ENCODE measurements around the gene ARHGEF11.

ARHGEF11 gene

DNA sequence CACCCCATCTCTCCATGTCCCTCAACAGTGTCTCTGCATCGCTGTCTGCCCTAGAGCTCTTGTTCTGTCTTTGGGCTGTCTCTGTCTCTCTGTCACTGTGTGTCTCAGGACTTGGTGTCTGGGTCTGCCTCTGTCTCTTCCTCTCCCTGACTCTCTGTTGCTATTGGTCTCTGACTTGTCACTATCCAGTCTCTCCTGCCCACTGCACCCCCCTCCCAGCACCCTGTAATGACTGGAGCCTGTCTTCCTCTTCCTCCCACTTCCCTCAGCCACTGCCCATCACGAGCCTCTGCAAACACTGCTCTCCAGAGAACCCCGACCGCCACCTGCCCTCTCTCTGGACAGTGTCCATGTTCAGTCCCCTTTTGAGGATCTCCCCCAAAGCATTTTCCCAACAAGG lies 139.9 kb downstream of the ARHGEF11 start:
- DNase-seq: no peak

GRCh38 chr1:156905176-156905575 lies 140.4 kb downstream of the ARHGEF11 start:
- no peak for DNase-seq

DNA sequence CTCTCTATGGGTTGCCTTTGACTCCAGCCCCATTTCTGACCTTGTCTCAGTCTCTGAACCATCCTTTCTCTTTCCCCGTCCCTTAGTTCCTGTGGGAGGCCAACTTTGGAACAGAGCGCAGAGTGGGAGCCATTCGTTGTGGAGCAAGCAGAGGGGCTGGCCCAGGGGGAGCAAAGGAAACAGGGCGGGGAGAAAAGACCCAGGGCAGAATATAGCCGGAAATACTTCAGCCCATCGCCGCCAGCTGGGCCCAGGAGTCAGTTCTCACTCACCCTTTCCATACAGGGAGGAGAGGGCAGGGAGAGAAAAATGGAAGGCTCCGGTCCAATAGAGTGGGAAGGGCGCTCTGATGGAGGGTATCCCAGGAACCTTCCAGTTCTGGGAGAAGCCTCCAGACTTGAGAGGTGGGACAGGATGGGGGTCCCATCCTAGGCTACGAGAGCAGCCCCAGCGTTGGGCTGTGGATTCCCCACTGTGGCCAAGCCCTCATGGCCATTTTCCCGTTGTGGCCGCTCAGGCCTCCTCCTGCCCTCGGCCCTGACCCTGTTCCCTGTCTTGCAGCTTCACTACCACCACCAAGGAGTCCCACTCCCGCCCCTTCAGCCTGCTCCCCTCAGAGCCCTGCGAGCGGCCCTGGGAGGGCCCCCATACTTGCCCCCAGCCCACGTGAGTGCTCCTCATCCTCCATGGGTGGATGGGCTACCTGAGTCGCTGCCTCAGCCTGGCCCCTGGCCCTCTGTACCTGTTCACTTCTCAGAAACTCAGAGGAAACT lies 141.2 kb downstream of the ARHGEF11 start:
- no peak for DNase-seq

- no peak for DNase-seq
These were observed 142.0 kb downstream of the ARHGEF11 start for GRCh38 chr1:156903328-156904091.

GRCh38 chr1:156901966-156902915 lies 143.3 kb downstream of the ARHGEF11 start:
- no peak for DNase-seq

GRCh38 chr1:156901590-156901900 lies 144.0 kb downstream of the ARHGEF11 start:
- no peak for DNase-seq

DNA sequence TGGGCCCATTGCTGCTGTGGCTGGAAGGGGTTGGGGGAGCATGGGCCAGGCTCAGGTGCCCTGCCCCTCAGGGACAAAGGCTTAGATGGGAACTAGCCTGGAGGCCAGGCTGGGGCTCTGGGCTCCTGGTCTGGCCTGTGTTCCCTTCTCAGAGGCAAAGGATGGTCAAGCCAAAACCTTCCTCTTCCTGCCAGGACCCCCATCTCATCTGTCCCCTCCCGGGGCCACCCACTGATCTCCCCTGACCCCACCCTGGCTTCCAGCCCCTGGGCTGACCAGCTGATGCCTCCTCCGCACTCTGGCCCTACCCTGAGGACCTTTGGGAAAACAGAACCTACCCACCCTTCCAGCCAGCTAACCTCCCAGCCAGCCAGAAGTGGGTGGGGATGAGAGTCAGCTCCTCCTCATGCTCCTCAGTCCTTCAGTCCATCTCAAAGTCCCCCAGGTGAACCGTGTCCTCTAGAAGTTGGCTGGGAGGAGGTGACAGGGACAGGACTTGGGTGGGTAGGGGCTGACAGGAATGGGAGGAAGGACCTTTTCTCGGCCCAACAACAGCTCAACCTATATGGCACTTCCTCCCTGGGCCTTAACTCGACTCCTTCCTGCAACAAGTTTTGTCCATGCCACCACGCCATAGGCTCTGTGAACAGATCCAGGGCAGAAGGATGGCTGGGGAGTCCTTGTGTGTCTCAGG lies 144.5 kb downstream of the ARHGEF11 start:
- DNase-seq: no peak

DNA sequence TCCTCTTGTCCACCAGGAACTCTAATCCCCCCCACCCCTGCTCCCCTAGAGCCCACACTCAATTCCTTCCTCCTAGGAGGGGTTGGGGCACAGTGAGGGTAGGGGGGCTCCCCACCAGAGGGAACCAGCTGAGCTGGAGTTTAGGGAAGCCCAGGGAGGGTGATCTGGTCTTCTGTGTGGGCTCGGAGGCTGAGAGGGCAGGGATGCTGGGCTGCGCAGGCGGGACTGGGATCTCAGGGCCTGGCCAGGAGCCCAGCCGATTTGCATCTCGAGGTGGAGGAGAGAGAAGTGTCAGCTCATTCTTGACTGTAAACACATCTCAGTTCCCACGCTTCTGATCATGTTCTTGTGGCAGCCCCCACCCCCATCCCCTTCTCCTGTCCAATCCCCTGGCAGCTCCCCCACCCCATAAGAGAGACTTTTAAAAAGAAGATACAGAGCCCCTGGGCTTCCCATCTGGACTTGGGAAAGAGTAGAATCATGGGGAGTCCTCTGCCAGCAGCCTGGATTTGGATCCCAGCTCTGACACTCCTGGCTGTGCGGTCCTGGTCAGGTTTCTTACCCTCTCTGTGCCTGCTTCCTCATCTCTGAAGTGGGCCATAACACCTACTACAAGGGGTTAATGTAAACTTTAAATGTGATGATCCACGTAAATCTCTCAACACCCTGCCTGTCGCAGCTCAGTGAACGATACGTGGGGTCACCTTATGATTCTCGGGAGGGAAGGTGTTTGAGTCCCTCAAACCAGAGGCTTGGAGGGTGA lies 145.4 kb downstream of the ARHGEF11 start:
- DNase-seq: no peak

- DNase-seq: no peak
These were observed 146.4 kb downstream of the ARHGEF11 start for GRCh38 chr1:156898971-156899664.

DNA sequence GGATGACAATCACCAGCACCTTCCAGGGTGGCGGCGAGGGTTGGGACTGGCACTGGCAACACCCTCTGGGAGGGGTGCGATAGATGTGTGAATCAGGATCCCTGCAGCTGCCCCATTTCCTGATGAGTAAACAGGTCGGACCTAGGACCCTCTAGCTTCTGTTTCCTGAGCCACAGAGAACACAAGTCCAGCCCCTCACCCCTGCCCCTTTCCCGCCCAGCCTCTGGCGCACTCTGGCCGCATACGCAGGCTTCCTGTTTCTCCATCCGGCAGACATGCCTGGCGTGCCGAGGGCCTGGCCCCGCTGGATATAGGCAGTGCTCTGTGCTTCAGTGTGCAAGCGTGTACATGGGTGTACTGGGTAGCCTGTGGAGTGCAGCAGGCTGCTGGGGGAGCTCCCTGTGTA lies 147.4 kb downstream of the ARHGEF11 start:
- no peak for DNase-seq

- no peak for DNase-seq
These were observed 148.3 kb downstream of the ARHGEF11 start for GRCh38 chr1:156897078-156897825.

GRCh38 chr1:156896490-156897033 lies 149.0 kb downstream of the ARHGEF11 start:
- no peak for DNase-seq

GRCh38 chr1:156895927-156896326 lies 149.6 kb downstream of the ARHGEF11 start:
- DNase-seq: no peak

GRCh38 chr1:156895455-156895812 lies 150.1 kb downstream of the ARHGEF11 start:
- DNase-seq: no peak

DNA sequence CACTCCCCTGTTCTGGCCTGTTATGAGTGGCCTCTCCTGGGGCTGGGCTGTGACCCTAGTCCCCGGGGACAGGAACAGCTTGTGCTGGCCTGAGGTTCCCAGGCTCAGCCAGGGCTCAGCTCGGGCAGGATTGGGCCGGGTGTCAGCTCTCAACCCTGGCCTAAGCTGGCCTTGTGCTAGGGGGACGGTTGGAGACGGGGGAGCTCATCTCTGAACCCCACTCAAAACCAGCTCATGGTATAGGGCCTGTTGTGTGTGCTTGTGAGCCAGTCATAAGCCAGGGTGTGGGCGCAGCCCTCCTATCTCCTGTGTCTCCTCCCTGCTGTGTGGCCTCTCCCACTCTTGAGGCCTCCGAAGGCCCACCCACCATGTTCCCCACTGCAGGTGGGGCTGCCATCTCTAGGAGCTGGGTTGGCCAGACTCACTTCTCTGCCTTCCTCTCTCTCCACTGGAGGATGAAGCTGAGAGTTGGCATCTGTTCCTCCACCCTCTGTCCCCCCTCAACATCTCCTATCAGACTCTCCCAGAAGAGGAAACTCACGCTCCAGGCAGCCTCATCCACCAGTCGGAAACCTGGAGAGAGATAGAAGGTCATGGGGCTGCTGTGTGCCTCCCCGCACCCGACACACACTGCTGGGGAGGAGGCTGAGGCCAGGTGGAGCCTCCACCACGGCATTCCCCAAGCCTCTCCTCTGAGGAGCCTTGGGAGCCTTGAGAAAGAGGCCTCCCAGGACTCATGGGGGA lies 150.7 kb downstream of the ARHGEF11 start:
- DNase-seq: no peak

GRCh38 chr1:156894001-156894400 lies 151.5 kb downstream of the ARHGEF11 start:
- no peak for DNase-seq

GRCh38 chr1:156893048-156893953 lies 152.2 kb downstream of the ARHGEF11 start, which contains the start of gene PEAR1:
Gene PEAR1, plus strand, starts transcription at chr1:156893718. Its CDS starts 10,209 bp downstream, at chr1:156903927.
- DNase-seq: no peak
